ENCODE measurements around the gene KCNJ11. TPM values are rescaled to one million over a fixed set of nuclear protein-coding genes. Genes with fewer than 3 reads are reported as not detected.
A peak's percentile ranks its signal among the peaks of the same experiment; 100 is the strongest.

The KCNJ11 gene
- total and polyA plus RNA-seq, 2 donors = 0.32 to 0.42 TPM

DNA sequence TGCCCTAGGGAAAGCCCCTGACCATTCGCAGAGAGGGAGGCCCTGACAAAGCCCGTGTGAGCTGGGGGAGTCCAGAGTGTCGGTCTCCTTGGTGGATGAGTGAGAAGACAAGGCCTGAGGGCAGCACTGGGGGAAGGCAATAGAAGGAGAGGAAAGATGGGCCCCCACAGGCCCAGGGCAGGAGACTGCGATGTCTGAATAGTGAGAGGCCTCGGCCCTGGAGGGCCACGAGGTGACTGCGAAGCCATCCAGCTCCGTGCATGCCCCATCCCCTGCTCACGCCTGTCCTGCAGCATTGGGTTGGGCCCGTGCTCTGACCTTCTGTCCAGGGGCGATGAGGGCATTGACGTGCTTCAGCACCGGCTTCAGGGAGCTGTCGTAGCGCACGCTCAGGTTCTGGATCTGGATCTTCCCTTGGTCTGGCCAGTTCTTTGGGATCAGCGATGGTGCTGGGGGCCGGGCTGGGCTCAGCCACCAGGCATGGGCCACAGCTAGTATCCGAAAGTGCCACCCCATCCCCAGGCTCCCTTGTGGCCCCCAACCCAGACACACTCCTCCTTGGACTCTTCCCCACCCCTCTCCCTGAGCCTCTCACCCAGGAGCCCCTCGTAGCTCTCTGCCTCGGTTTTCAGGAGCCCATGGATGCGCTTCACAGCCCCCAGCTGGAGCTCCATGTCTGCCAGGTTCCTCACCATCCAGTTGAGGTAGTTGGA, 8.3 kb upstream of the KCNJ11 start:
- peaks cover 0 to 4% of the 10 kb centered on the region in 2 donors for H3K9me3 ChIP-seq (ENCODE audit: control insufficient read depth in 2 of 2, insufficient read depth in 1 of 2, low read length in 1 of 2)
- no peak for DNase-seq (ENCODE audit: low read depth in 6 of 9, low spot score in 9 of 9)

DNA sequence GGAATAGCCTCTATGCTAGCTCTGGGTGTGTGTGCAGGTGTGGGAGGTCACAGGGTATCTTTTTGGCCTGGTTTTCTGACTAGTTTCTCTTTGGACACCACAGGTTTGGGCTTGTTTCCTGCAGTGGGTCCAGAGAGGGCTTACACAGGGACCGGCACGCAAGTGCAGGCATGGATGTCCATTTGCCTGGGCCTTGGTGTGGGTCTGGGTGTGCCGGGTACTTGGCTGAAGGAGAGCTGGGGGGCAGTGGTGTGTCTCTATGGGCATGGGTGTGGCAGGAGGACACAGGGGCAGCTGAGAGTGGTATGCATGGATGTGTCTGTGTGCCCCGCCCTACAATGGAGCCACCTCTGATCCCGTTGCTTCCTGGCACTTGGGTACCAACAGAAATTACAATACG, 7.5 kb upstream of the KCNJ11 start:
- Histone ChIP-seq H3K9me3 (ENCODE audit: control insufficient read depth in 2 of 2, insufficient read depth in 1 of 2, low read length in 1 of 2) (peaks cover 0 to 9% of the 10 kb centered on the region in 2 donors), H3K4me3 (ENCODE audit: low read length in 2 of 2) (no peak overlapping the region), H3K27me3 (ENCODE audit: control insufficient read depth in 2 of 2, insufficient read depth in 1 of 2, low read length in 1 of 2) (no peaks in the 10 kb centered on the region), H3K4me1 (ENCODE audit: control insufficient read depth in 2 of 2, insufficient read depth in 2 of 2, low read length in 2 of 2) (peaks cover 0 to 5% of the 10 kb centered on the region in 2 donors), H3K36me3 (ENCODE audit: control insufficient read depth in 2 of 2, insufficient read depth in 2 of 2, low read length in 1 of 2) (no peaks in the 10 kb centered on the region), H3K27ac (ENCODE audit: low read depth in 1 of 2, low read length in 1 of 2) (no peak overlapping the region)
- WGBS = 97% methylated on average over 6 of the region's 6 CpGs
- DNase-seq (ENCODE audit: low read depth in 6 of 9, low spot score in 9 of 9) = no peak

More for the DNA sequence above, 8.3 kb upstream of the KCNJ11 start:
- peaks cover 0 to under 1% of the 10 kb centered on the region in 2 donors for H3K4me1 ChIP-seq (ENCODE audit: control insufficient read depth in 2 of 2, insufficient read depth in 2 of 2, low read length in 2 of 2)
- H3K27me3 ChIP-seq (ENCODE audit: control insufficient read depth in 2 of 2, insufficient read depth in 1 of 2, low read length in 1 of 2) = no peaks in the 10 kb centered on the region
- WGBS = 91% methylated on average over 22 of the region's 22 CpGs
- H3K36me3 ChIP-seq (ENCODE audit: control insufficient read depth in 2 of 2, insufficient read depth in 2 of 2, low read length in 1 of 2) = no peaks in the 10 kb centered on the region
- no peak overlapping the region for H3K4me3 ChIP-seq (ENCODE audit: low read length in 2 of 2)
- H3K27ac ChIP-seq (ENCODE audit: low read depth in 1 of 2, low read length in 1 of 2) = no peak overlapping the region

DNA sequence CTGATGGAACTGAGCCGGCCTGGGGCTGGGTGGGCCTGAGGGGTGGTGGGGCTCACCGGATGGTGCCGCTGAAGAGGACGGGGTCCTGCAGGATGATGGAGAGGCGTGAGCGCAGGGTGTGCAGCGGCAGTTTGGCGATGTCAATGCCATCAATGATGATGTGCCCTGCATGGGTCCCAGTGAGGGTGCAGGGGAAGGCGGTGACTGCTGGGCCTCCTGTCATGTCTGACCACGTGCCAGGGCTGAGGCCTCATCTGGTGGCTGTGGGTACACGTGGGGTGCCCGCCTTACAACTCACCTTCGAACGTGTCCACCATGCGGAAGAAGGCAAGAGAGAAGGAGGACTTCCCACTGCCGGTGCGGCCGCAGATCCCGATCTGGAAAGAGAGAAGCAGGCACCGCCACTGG, 7.1 kb upstream of the KCNJ11 start:
- Histone ChIP-seq H3K9me3 (ENCODE audit: control insufficient read depth in 2 of 2, insufficient read depth in 1 of 2, low read length in 1 of 2) (peaks cover 0 to 9% of the 10 kb centered on the region in 2 donors), H3K4me1 (ENCODE audit: control insufficient read depth in 2 of 2, insufficient read depth in 2 of 2, low read length in 2 of 2) (peaks cover 0 to 5% of the 10 kb centered on the region in 2 donors), H3K36me3 (ENCODE audit: control insufficient read depth in 2 of 2, insufficient read depth in 2 of 2, low read length in 1 of 2) (no peaks in the 10 kb centered on the region), H3K4me3 (ENCODE audit: low read length in 2 of 2) (no peak overlapping the region), H3K27me3 (ENCODE audit: control insufficient read depth in 2 of 2, insufficient read depth in 1 of 2, low read length in 1 of 2) (peaks cover 0 to 3% of the 10 kb centered on the region in 2 donors), H3K27ac (ENCODE audit: low read depth in 1 of 2, low read length in 1 of 2) (no peak overlapping the region)
- DNase-seq (ENCODE audit: low read depth in 6 of 9, low spot score in 9 of 9) = no peak
- 98% methylated on average over 20 of the region's 20 CpGs for WGBS

DNA sequence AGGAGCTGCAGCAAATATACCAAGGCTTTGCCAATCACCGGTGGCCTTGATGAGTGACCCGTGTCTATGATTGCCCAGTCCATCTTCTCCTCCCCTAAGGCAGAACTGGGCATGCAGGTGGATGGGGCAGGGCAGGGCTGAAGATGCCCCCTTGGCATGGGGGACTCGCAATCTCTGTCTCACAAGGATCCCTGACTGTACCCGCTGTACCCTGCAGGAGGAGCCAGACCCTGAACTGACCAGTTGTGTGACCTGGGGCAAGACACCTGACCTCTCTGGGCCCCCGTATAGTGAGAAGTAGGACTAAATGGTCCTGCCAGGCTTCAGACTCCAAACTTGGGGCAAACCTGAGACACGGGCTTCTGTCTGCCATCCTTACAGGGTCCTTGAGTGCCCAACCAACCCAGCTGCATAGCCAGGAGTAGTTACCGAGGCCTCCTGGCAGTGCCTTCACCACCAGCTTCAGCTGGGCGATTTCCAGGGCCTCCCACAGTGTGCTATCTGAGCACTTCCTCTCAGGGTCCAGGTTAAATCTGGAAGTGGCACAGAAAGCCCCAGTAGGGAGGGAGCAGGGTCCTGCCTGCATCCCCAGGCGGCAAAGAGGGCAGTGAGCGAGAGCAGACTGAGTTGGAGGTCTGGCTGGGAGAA, 6.4 kb upstream of the KCNJ11 start:
- H3K36me3 ChIP-seq (ENCODE audit: control insufficient read depth in 2 of 2, insufficient read depth in 2 of 2, low read length in 1 of 2) = no peaks in the 10 kb centered on the region
- H3K4me3 ChIP-seq (ENCODE audit: low read length in 2 of 2) = no peak overlapping the region
- peaks cover 3 to 9% of the 10 kb centered on the region in 2 donors for H3K4me1 ChIP-seq (ENCODE audit: control insufficient read depth in 2 of 2, insufficient read depth in 2 of 2, low read length in 2 of 2)
- H3K9me3 ChIP-seq (ENCODE audit: control insufficient read depth in 2 of 2, insufficient read depth in 1 of 2, low read length in 1 of 2) = peaks cover 0 to 9% of the 10 kb centered on the region in 2 donors
- no peak for DNase-seq (ENCODE audit: low read depth in 6 of 9, low spot score in 9 of 9)
- H3K27me3 ChIP-seq (ENCODE audit: control insufficient read depth in 2 of 2, insufficient read depth in 1 of 2, low read length in 1 of 2) = peaks cover 0 to 3% of the 10 kb centered on the region in 2 donors
- no peak overlapping the region for H3K27ac ChIP-seq (ENCODE audit: low read depth in 1 of 2, low read length in 1 of 2)
- 95% methylated on average over 10 of the region's 10 CpGs for WGBS

DNA sequence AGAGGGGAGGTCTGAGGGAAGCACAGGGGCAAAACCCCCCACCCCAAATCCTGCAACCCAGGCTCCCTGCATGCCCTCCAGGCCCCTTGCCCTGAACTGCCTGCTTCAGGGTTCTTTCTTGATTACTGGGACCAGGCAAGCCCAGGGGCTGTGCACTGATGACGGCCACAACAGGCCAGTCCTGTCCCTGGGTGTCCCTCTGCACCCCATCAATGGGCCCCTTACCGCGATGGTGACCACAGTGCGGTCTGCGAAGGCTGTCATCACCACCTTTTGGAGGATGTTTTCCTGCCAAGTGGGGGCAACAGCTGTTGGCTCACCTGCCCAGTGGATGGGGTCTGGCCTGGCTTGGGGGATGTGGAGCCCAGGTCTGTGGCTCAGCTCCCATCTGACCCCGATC, 5.0 kb upstream of the KCNJ11 start:
- H3K36me3 ChIP-seq (ENCODE audit: control insufficient read depth in 2 of 2, insufficient read depth in 2 of 2, low read length in 1 of 2) = no peaks in the 10 kb centered on the region
- H3K4me1 ChIP-seq (ENCODE audit: control insufficient read depth in 2 of 2, insufficient read depth in 2 of 2, low read length in 2 of 2) = peaks cover 4 to 18% of the 10 kb centered on the region in 2 donors
- 95% methylated on average over 6 of the region's 6 CpGs for WGBS
- H3K27me3 ChIP-seq (ENCODE audit: control insufficient read depth in 2 of 2, insufficient read depth in 1 of 2, low read length in 1 of 2) = peaks cover 0 to 7% of the 10 kb centered on the region in 2 donors
- H3K4me3 ChIP-seq (ENCODE audit: low read length in 2 of 2) = no peak overlapping the region
- DNase-seq (ENCODE audit: low read depth in 6 of 9, low spot score in 9 of 9) = no peak
- H3K9me3 ChIP-seq (ENCODE audit: control insufficient read depth in 2 of 2, insufficient read depth in 1 of 2, low read length in 1 of 2) = peaks cover 0 to 9% of the 10 kb centered on the region in 2 donors
- H3K27ac ChIP-seq (ENCODE audit: low read depth in 1 of 2, low read length in 1 of 2) = no peak overlapping the region

DNA sequence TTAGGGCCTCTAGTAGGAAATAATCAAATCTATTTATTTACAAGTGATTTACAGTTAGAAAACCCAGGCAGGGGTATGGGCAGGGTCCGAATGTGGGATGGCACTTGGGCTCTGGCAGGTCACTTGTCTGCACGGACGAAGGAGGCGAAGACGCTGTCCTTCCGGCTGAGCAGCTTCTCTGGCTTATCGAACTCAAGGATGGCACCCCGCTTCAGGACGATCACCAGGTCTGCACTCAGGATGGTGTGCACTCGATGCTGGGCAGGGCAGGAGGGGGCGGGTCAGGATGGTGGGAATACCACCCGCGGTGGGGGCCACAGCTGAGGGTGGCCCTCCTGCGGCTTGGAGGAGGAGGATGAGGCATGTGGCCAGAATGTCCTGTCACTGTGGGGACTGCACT, 4.4 kb upstream of the KCNJ11 start:
- 95% methylated on average over 14 of the region's 14 CpGs for WGBS

DNA sequence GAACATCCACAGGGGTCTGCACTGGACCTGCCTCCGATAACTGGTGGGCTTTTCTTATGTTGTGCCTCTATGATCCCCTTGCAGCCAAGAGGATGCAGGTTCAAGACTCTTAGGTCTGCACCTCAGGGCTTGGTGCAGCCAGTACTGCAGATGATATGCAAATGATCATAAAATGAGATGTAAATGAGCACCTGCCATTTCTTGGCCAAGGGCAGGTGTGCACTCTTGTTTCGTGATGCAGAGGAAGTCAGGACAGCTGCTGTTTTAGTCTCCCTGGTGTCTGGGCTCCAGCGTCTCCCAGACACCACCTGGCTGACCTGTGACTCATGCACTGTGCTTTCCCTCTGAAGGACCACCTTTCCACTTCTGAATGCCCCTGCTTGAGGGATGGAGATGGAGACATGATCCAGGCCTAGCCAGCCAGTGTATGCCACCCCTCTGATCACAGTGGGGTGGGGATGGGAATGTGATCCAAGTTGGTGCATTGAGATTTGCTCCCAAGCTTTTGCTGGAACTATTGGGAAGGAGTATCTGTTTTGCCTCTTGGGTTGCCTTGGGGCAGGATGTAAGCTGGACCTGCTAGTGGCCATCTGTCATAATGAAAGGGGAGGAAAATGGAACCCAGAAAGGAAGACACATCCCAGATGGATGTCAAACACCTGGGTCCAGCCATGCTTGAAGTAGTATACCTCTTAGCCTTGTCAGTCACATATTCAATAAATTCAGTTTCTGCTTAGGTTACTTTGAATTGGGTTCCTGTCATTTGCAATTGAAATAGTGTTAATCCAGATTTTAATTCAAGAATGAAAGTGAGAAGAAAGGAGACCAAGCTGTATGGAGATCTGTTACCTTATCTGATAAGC, 3.3 kb upstream of the KCNJ11 start:
- Histone ChIP-seq H3K4me1 (ENCODE audit: control insufficient read depth in 2 of 2, insufficient read depth in 2 of 2, low read length in 2 of 2) (peaks cover 4 to 19% of the 10 kb centered on the region in 2 donors), H3K27me3 (ENCODE audit: control insufficient read depth in 2 of 2, insufficient read depth in 1 of 2, low read length in 1 of 2) (peaks cover 0 to 13% of the 10 kb centered on the region in 2 donors), H3K27ac (ENCODE audit: low read depth in 1 of 2, low read length in 1 of 2) (no peak overlapping the region), H3K9me3 (ENCODE audit: control insufficient read depth in 2 of 2, insufficient read depth in 1 of 2, low read length in 1 of 2) (peaks cover 0 to 9% of the 10 kb centered on the region in 2 donors), H3K4me3 (ENCODE audit: low read length in 2 of 2) (no peak overlapping the region), H3K36me3 (ENCODE audit: control insufficient read depth in 2 of 2, insufficient read depth in 2 of 2, low read length in 1 of 2) (no peaks in the 10 kb centered on the region)
- WGBS = 52% methylated on average over 3 of the region's 3 CpGs
- peak in 1 of 9 donors; percentile 23 for DNase-seq (ENCODE audit: low read depth in 6 of 9, low spot score in 9 of 9)

More for the DNA sequence above, 4.4 kb upstream of the KCNJ11 start:
- Histone ChIP-seq H3K27ac (ENCODE audit: low read depth in 1 of 2, low read length in 1 of 2) (no peak overlapping the region), H3K27me3 (ENCODE audit: control insufficient read depth in 2 of 2, insufficient read depth in 1 of 2, low read length in 1 of 2) (peaks cover 0 to 11% of the 10 kb centered on the region in 2 donors), H3K4me1 (ENCODE audit: control insufficient read depth in 2 of 2, insufficient read depth in 2 of 2, low read length in 2 of 2) (peaks cover 4 to 19% of the 10 kb centered on the region in 2 donors), H3K4me3 (ENCODE audit: low read length in 2 of 2) (no peak overlapping the region), H3K36me3 (ENCODE audit: control insufficient read depth in 2 of 2, insufficient read depth in 2 of 2, low read length in 1 of 2) (no peaks in the 10 kb centered on the region), H3K9me3 (ENCODE audit: control insufficient read depth in 2 of 2, insufficient read depth in 1 of 2, low read length in 1 of 2) (peaks cover 0 to 9% of the 10 kb centered on the region in 2 donors)
- DNase-seq (ENCODE audit: low read depth in 6 of 9, low spot score in 9 of 9) = no peak

DNA sequence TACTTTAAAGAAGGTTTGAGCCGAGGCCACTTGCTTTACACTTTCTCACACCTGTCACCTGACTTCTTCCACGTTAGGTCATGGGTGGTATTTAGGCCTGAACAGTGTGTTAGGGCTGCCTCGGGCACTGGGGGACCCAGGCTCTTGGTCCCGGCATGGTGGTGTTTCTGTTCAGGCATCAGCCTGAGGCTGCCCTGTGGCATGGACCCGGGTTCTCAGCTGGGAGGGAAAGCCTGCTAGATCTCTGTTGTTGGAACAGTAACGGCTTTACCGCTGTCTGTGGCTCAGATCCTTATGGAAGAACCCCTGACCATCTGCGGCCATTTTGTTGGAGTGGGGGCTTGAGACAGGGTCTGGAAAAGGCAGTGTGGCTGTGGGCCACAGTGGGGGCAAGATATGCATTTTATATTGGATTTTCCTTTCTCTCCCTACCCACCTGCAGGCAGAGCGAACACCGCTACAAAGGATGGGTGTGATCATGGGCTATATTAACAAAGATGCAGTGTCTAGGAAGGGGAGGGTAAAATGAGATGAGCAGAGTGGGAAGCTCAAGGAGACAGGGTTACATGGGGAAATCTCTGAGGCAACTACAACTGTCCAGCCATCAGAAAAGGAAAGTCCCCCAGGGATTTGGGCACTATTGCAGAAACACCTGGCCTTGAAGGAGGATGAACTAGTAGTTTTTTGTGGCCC, 1.6 kb upstream of the KCNJ11 start:
- H3K27ac ChIP-seq (ENCODE audit: low read depth in 1 of 2, low read length in 1 of 2) = no peak overlapping the region
- H3K9me3 ChIP-seq (ENCODE audit: control insufficient read depth in 2 of 2, insufficient read depth in 1 of 2, low read length in 1 of 2) = peaks cover 0 to 9% of the 10 kb centered on the region in 2 donors
- no peaks in the 10 kb centered on the region for H3K36me3 ChIP-seq (ENCODE audit: control insufficient read depth in 2 of 2, insufficient read depth in 2 of 2, low read length in 1 of 2)
- peaks cover 0 to 14% of the 10 kb centered on the region in 2 donors for H3K27me3 ChIP-seq (ENCODE audit: control insufficient read depth in 2 of 2, insufficient read depth in 1 of 2, low read length in 1 of 2)
- DNase-seq (ENCODE audit: low read depth in 6 of 9, low spot score in 9 of 9) = no peak
- peak overlapping the region in 1 of 2 donors; percentile 73 for H3K4me3 ChIP-seq (ENCODE audit: low read length in 2 of 2)
- H3K4me1 ChIP-seq (ENCODE audit: control insufficient read depth in 2 of 2, insufficient read depth in 2 of 2, low read length in 2 of 2) = peaks cover 4 to 19% of the 10 kb centered on the region in 2 donors
- WGBS = 64% methylated on average over 10 of the region's 10 CpGs

Data from thymus (tissue), 11 donors.